ENCODE measurements around the gene PRADC1. TPM values are rescaled to one million over a fixed set of nuclear protein-coding genes. Genes with fewer than 3 reads are reported as not detected.

PRADC1 gene
- total RNA-seq, 1 experiment from 2014 or later = 18.6 TPM

GRCh38 chr2:73266061-73266901 is 33.2 kb upstream of the PRADC1 start:
- Histone ChIP-seq H3K9me3 (ENCODE audit: control insufficient read depth, insufficient read depth, low read depth, low read length) (no peaks in the 10 kb centered on the region), H3K4me3 (ENCODE audit: low read depth in 2 of 2, low read length in 2 of 2) (no peak overlapping the region), H3K27ac (ENCODE audit: low read length) (no peak overlapping the region), H3K36me3 (ENCODE audit: control insufficient read depth, insufficient read depth, low read length) (no peaks in the 10 kb centered on the region; the same call in 1 of the 2 replicates), H3K27me3 (ENCODE audit: control insufficient read depth, insufficient read depth, low read length) (no peaks in the 10 kb centered on the region), H3K4me1 (ENCODE audit: control insufficient read depth, insufficient read depth, low read length) (peaks cover 4% of the 10 kb centered on the region; the same call in 1 of the 2 replicates)
- TF ChIP-seq TCF7L2 (IDR thresholded peaks at IDR 0.05; ENCODE audit: low read depth, low read length) = no peak
- TF ChIP-seq, protein P1, sequence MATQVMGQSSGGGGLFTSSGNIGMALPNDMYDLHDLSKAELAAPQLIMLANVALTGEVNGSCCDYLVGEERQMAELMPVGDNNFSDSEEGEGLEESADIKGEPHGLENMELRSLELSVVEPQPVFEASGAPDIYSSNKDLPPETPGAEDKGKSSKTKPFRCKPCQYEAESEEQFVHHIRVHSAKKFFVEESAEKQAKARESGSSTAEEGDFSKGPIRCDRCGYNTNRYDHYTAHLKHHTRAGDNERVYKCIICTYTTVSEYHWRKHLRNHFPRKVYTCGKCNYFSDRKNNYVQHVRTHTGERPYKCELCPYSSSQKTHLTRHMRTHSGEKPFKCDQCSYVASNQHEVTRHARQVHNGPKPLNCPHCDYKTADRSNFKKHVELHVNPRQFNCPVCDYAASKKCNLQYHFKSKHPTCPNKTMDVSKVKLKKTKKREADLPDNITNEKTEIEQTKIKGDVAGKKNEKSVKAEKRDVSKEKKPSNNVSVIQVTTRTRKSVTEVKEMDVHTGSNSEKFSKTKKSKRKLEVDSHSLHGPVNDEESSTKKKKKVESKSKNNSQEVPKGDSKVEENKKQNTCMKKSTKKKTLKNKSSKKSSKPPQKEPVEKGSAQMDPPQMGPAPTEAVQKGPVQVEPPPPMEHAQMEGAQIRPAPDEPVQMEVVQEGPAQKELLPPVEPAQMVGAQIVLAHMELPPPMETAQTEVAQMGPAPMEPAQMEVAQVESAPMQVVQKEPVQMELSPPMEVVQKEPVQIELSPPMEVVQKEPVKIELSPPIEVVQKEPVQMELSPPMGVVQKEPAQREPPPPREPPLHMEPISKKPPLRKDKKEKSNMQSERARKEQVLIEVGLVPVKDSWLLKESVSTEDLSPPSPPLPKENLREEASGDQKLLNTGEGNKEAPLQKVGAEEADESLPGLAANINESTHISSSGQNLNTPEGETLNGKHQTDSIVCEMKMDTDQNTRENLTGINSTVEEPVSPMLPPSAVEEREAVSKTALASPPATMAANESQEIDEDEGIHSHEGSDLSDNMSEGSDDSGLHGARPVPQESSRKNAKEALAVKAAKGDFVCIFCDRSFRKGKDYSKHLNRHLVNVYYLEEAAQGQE (IDR thresholded peaks at IDR 0.05; ENCODE audit: insufficient read depth in 1 of 2, low read depth in 2 of 2, low read length in 1 of 2) = no peak
- TF ChIP-seq, protein P2, sequence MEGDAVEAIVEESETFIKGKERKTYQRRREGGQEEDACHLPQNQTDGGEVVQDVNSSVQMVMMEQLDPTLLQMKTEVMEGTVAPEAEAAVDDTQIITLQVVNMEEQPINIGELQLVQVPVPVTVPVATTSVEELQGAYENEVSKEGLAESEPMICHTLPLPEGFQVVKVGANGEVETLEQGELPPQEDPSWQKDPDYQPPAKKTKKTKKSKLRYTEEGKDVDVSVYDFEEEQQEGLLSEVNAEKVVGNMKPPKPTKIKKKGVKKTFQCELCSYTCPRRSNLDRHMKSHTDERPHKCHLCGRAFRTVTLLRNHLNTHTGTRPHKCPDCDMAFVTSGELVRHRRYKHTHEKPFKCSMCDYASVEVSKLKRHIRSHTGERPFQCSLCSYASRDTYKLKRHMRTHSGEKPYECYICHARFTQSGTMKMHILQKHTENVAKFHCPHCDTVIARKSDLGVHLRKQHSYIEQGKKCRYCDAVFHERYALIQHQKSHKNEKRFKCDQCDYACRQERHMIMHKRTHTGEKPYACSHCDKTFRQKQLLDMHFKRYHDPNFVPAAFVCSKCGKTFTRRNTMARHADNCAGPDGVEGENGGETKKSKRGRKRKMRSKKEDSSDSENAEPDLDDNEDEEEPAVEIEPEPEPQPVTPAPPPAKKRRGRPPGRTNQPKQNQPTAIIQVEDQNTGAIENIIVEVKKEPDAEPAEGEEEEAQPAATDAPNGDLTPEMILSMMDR (IDR thresholded peaks at IDR 0.05) = no peak
- TF ChIP-seq POLR2AphosphoS5 (IDR thresholded peaks at IDR 0.05; ENCODE audit: low read depth, low read length) = no peak
- TF ChIP-seq SIN3A (IDR thresholded peaks at IDR 0.05; ENCODE audit: borderline replicate concordance, insufficient read depth, low read depth, low read length) = no peak
- no TSS peak for BruUV-seq (replicated peaks)
- ChIA-PET POLR2A (no interaction called here), CTCF (no interaction called here)
- DNase-seq (ENCODE audit: low read depth, low spot score) = no peak
- in situ Hi-C loops (cut with HindIII; ENCODE audit: low pct_unique_long_range_greater_than_20kb, low sequenced_read_pairs) = no loop called here
- ATAC-seq = no peak
- intact Hi-C loops (cut with micrococcal nuclease; ENCODE audit: unreplicated experiment) = no loop called here

GRCh38 chr2:73265298-73266060 is 32.4 kb upstream of the PRADC1 start:
- Histone ChIP-seq H3K9me3 (ENCODE audit: control insufficient read depth, insufficient read depth, low read depth, low read length) (no peaks in the 10 kb centered on the region), H3K27me3 (ENCODE audit: control insufficient read depth, insufficient read depth, low read length) (no peaks in the 10 kb centered on the region), H3K27ac (ENCODE audit: low read length) (no peak overlapping the region), H3K4me3 (ENCODE audit: low read depth in 2 of 2, low read length in 2 of 2) (no peak overlapping the region), H3K4me1 (ENCODE audit: control insufficient read depth, insufficient read depth, low read length) (peaks cover 4% of the 10 kb centered on the region; the same call in 1 of the 2 replicates), H3K36me3 (ENCODE audit: control insufficient read depth, insufficient read depth, low read length) (no peaks in the 10 kb centered on the region; the same call in 1 of the 2 replicates)
- ChIA-PET POLR2A (no interaction called here), CTCF (no interaction called here)
- intact Hi-C loops (cut with micrococcal nuclease; ENCODE audit: unreplicated experiment) = no loop called here
- no peak for DNase-seq (ENCODE audit: low read depth, low spot score)
- TF ChIP-seq SIN3A (IDR thresholded peaks at IDR 0.05; ENCODE audit: borderline replicate concordance, insufficient read depth, low read depth, low read length) (no peak), TCF7L2 (IDR thresholded peaks at IDR 0.05; ENCODE audit: low read depth, low read length) (no peak), POLR2AphosphoS5 (IDR thresholded peaks at IDR 0.05; ENCODE audit: low read depth, low read length) (no peak)
- TF ChIP-seq, protein P1 (IDR thresholded peaks at IDR 0.05; ENCODE audit: insufficient read depth in 1 of 2, low read depth in 2 of 2, low read length in 1 of 2) = no peak
- TF ChIP-seq, protein P2 (IDR thresholded peaks at IDR 0.05) = no peak
- ATAC-seq = no peak
- BruUV-seq (replicated peaks) = no TSS peak
- in situ Hi-C loops (cut with HindIII; ENCODE audit: low pct_unique_long_range_greater_than_20kb, low sequenced_read_pairs) = no loop called here
